GM12892 (cell line): Measurements from ENCODE around the gene B3GALT6.

ENCODE experiments used
- POLR2A ChIP-seq: IDR thresholded peaks from 2 replicates; pipeline ENCODE4 v1.6.1; 2011; ENCODE audit warnings: low read depth, low read length, control low read depth
- POLR2AphosphoS5 ChIP-seq: IDR thresholded peaks from 2 replicates; pipeline ENCODE4 v1.6.1; 2011; ENCODE audit warnings: low read depth, low read length, control low read depth
- TAF1 ChIP-seq: IDR thresholded peaks from 2 replicates; pipeline ENCODE4 v1.6.1; 2011; ENCODE audit warnings: low read depth, mild to moderate bottlenecking, control low read depth, low read length, borderline replicate concordance

DNA sequence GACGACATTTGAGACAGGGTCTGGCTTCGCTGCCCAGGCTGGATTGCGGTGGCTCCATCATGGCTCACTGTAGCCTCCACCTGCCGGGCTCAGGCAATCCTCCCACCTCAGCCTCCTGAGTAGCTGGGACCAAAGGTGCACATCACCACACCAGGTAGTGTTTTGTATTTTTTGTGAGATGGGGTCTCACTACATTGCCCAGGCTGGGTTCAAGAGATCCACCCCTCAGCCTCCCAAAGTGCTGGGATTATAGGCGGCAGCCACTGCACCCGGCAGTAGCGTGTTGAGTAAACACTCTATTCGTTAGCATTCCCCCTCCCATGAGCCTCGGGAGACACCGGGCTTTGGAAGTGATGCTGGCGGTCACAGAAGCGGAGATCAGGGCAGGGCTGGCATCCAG, 21.3 kb downstream of the B3GALT6 start:
- TF ChIP-seq POLR2A (no peak), POLR2AphosphoS5 (no peak), TAF1 (no peak)
